K562 (cell line): Measurements from ENCODE around the gene TAOK2. TPM values are rescaled to one million over a fixed set of nuclear protein-coding genes. Genes with fewer than 3 reads are reported as not detected.

Experiments
- ATAC-seq: fragments of 200-7000 bp; cut with Tn5 transposase; 3 replicates; pipeline ENCODE4 v1.9.1; 2020; ENCODE audit warnings: moderate library complexity
- BruUV-seq: library from RNA; stranded (reverse); fragments of 400-500 nt; replicated peaks from 2 replicates; lab custom pipeline; 2021; lab: Mats Ljungman, UMichigan
- CTCF ChIA-PET: fragments of 300-600 bp; formaldehyde crosslinking; extraction: SDS; loops from one replicate; lab custom pipeline; 2021; ENCODE audit warnings: low intra/inter-chr PET ratio; lab: Yijun Ruan, JAX
- POLR2A ChIA-PET: fragments of 300-600, 350-650 bp; sonication (Branson Sonifier 250); formaldehyde crosslinking; extraction: SDS; loops from one replicate; lab custom pipeline; 2021; ENCODE audit warnings: antibody characterized with exemption, inconsistent platforms; lab: Yijun Ruan, JAX
- DNase-seq, 4 experiments: peaks; one replicate each; pipeline versions ENCODE4 v3.0.0 to v3.0.0-alpha.2; 2011 to 2018; ENCODE audit warnings: low spot score in 3 of 4, mixed read lengths in 3 of 4; ENCODE audit errors: extremely low read depth in 1 of 4
- FAIRE-seq: peaks from 2 replicates; lab custom pipeline; 2011; peaks lifted over from hg19 to GRCh38; lab: Jason Lieb, UNC
- H2AFZ ChIP-seq: 2 replicates; pipeline ENCODE4 v1.6.0; 2011; ENCODE audit warnings: low read depth, low read length, control low read depth, inconsistent platforms
- H3K27ac ChIP-seq: fragments of 200-600 bp; 3 replicates; pipeline ENCODE4 v1.8.0; 2011; ENCODE audit warnings: low read depth, mild to moderate bottlenecking, control low read depth, inconsistent platforms, low read length, moderate library complexity, mixed read lengths; ENCODE audit errors: extremely low read depth
- H3K27me3 ChIP-seq, 2 experiments: fragments of 300-600 bp in 1 of 2; 2 replicates in 1 of 2; 3 replicates in 1 of 2; pipeline versions ENCODE4 v1.6.0 to v1.8.0; 2011; ENCODE audit warnings: inconsistent platforms in 2 of 2, low read length in 2 of 2, mild to moderate bottlenecking in 1 of 2, mixed read lengths in 1 of 2, moderate library complexity in 1 of 2; ENCODE audit not compliant: control insufficient read depth in 2 of 2, insufficient read depth in 2 of 2
- H3K36me3 ChIP-seq: fragments of 300-600 bp; 3 replicates; pipeline ENCODE4 v1.8.0; 2011; ENCODE audit warnings: mild to moderate bottlenecking, low read length, inconsistent platforms; ENCODE audit not compliant: control insufficient read depth, insufficient read depth
- H3K4me1 ChIP-seq, 2 experiments: fragments of 200-600 bp in 1 of 2; replicated peaks in 1 of 2; 2 replicates in 1 of 2; 3 replicates in 1 of 2; pipeline versions ENCODE4 v1.5.1 to v1.8.0; 2011; ENCODE audit warnings: inconsistent platforms in 2 of 2, low read length in 2 of 2, mild to moderate bottlenecking in 1 of 2, mixed read lengths in 1 of 2, moderate library complexity in 1 of 2; ENCODE audit not compliant: control insufficient read depth in 2 of 2, insufficient read depth in 2 of 2
- H3K4me2 ChIP-seq: 2 replicates; pipeline ENCODE4 v1.6.1; 2011; ENCODE audit warnings: low read length, control low read depth, inconsistent platforms, mixed read lengths; ENCODE audit not compliant: insufficient read depth
- H3K4me3 ChIP-seq: fragments of 200-600 bp; sonication (generic), shearing (Covaris generic); 2 replicates; pipeline ENCODE4 v1.5.1; 2016; ENCODE audit warnings: control low read depth, inconsistent platforms
- H3K79me2 ChIP-seq: fragments of 200-600 bp; 3 replicates; pipeline ENCODE4 v1.8.0; 2011; ENCODE audit warnings: low read length, inconsistent platforms; ENCODE audit not compliant: control insufficient read depth, insufficient read depth
- H3K9ac ChIP-seq, 2 experiments: 2 replicates each; pipeline versions ENCODE4 v1.6.0 to v1.6.1; 2011; ENCODE audit warnings: low read depth in 2 of 2, low read length in 2 of 2, control low read depth in 1 of 2, inconsistent platforms in 1 of 2, mild to moderate bottlenecking in 1 of 2, mixed read lengths in 1 of 2; ENCODE audit not compliant: insufficient read depth in 1 of 2
- H3K9me1 ChIP-seq: one replicate; pipeline ENCODE4 v1.6.0; 2011; ENCODE audit warnings: inconsistent platforms, mild to moderate bottlenecking, low read length, moderate library complexity; ENCODE audit not compliant: control insufficient read depth, insufficient read depth
- H3K9me3 ChIP-seq: replicated peaks from 2 replicates; pipeline ENCODE4 v1.5.1; 2011; ENCODE audit warnings: low read depth, low read length, inconsistent platforms; ENCODE audit not compliant: control insufficient read depth, insufficient read depth
- H4K20me1 ChIP-seq: replicated peaks from 2 replicates; pipeline ENCODE4 v1.6.1; 2011; ENCODE audit warnings: low read length, inconsistent platforms, mixed read lengths; ENCODE audit not compliant: control insufficient read depth, insufficient read depth
- POLR2G ChIP-seq: fragments of 200-400 bp; formaldehyde crosslinking; IDR thresholded peaks from 2 replicates; pipeline ENCODE4 v1.6.1; 2017; ENCODE audit warnings: low read depth, mild to moderate bottlenecking, antibody characterized with exemption, low read length, moderate library complexity
- ZC3H11A ChIP-seq: IDR thresholded peaks from 2 replicates; pipeline ENCODE4 v1.6.1; 2012; ENCODE audit warnings: low read depth, low read length, improper control_type of control experiment
- WGBS: fragments of 100-300 bp; shearing (Covaris generic); methylation state at CpG from one replicate; pipeline ENCODE4 v1.1.6; 2016; ENCODE audit warnings: low coverage, mixed read lengths; ENCODE audit not compliant: insufficient coverage; ENCODE audit errors: missing lambda C conversion rate; 5-methylcytosine and 5-hydroxymethylcytosine counted together
- in situ Hi-C: fragments of 300-500 bp; cut with MboI; formaldehyde crosslinking; loops from 4 replicates; pipeline ENCODE4 v1.15.0; 2018; ENCODE audit warnings: inconsistent platforms, mixed read lengths
- intact Hi-C: fragments of 100-400 bp; cut with micrococcal nuclease; formaldehyde crosslinking; loops from 2 replicates; pipeline ENCODE4 v1.14.2; 2022
- polyA plus RNA-seq, 8 experiments: library from polyadenylated mRNA; depleted of rRNA in 4 of 8; stranded (reverse) in 5 of 8; unstranded in 3 of 8; fragments of >200 nt; fragmentation: Nextera tagmentation in 2 of 8; fragmentation: Illumina TruSeq in 1 of 8; extraction: Ambion mirVana in 2 of 8; extraction: Trizol in 1 of 8; gene quantifications; 2 replicates each; pipeline versions ENCODE4 v1.2.1 to v1.2.3, GENCODE V29; 2011 to 2014; ENCODE audit warnings: inconsistent platforms in 1 of 8, missing spikeins in 1 of 8
- total RNA-seq, 7 experiments: library from RNA; depleted of rRNA in 6 of 7; stranded (reverse); fragments of >200 nt in 6 of 7; fragmentation: Illumina TruSeq in 2 of 7; extraction: Trizol in 2 of 7; gene quantifications; 2 replicates each; pipeline versions ENCODE4 v1.2.1 to v1.2.3, GENCODE V29; 2011 to 2021; ENCODE audit warnings: low replicate concordance in 1 of 7
- TF ChIP-seq, protein P1 (sequence below): sonication (generic); formaldehyde crosslinking; IDR thresholded peaks from 2 replicates; pipeline ENCODE4 v1.8.1; 2023; ENCODE audit warnings: mild to moderate bottlenecking, missing genetic modification reagents
- TF ChIP-seq, protein P2 (sequence below): sonication (generic); IDR thresholded peaks from 2 replicates; pipeline ENCODE4 v1.6.1; 2016

Gene TAOK2
- total and polyA plus RNA-seq, 9 of the 15 experiments (the other 6 are each of a cell fraction or from before 2014, with no cell fraction given) = 0.10 to 41.8 (median 13.7) TPM

DNA sequence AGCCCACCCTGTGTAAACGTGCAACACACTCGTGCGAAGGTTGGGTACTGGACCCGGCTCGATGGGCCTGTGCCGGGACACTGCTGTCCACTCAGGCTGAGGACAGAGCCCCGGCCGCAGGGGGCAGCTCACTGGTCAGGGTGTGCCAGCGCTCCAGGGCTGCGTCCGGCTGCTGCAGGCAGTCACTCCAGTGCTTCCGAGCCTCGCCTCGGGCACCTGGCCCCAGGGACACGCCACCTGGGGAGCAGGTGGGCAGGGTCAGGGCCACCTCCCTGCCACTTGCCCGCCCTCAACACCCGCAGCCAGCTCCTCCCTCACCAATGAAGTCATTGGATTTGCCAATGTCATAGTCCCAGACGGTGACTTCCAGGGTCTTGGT, 32.4 kb downstream of the TAOK2 start:
- H3K27me3 ChIP-seq = peaks cover 0 to 9% of the 10 kb centered on the region in 2 experiments; a peak in 3 of 5 replicates
- H3K4me1 ChIP-seq = peaks cover 0 to 68% of the 10 kb centered on the region in 2 experiments; a peak in 2 of 5 replicates
- H3K27ac ChIP-seq = no peak overlapping the region
- no peak for ATAC-seq
- no peak overlapping the region for H3K4me3 ChIP-seq
- FAIRE-seq = no peak
- DNase-seq = no peak
- no peaks in the 10 kb centered on the region for H3K9me3 ChIP-seq
- no peak overlapping the region; a peak in 1 of 4 replicates for H3K9ac ChIP-seq
- no peaks in the 10 kb centered on the region for H3K9me1 ChIP-seq
- intact Hi-C loops (loop anchor here (5.0 kb wide), 1 partner anchor 144 kb away; the partner anchor contains the start of gene CDIPT), in situ Hi-C loops (no loop called here)
- peaks cover 5% of the 10 kb centered on the region; the same call in 1 of the 2 replicates for H4K20me1 ChIP-seq
- H3K79me2 ChIP-seq = no peaks in the 10 kb centered on the region
- TF ChIP-seq POLR2G (peak; percentile 47), ZC3H11A (no peak)
- TF ChIP-seq, protein P1, sequence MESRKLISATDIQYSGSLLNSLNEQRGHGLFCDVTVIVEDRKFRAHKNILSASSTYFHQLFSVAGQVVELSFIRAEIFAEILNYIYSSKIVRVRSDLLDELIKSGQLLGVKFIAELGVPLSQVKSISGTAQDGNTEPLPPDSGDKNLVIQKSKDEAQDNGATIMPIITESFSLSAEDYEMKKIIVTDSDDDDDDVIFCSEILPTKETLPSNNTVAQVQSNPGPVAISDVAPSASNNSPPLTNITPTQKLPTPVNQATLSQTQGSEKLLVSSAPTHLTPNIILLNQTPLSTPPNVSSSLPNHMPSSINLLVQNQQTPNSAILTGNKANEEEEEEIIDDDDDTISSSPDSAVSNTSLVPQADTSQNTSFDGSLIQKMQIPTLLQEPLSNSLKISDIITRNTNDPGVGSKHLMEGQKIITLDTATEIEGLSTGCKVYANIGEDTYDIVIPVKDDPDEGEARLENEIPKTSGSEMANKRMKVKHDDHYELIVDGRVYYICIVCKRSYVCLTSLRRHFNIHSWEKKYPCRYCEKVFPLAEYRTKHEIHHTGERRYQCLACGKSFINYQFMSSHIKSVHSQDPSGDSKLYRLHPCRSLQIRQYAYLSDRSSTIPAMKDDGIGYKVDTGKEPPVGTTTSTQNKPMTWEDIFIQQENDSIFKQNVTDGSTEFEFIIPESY (CRISPR knock-in tag) = no peak
- TF ChIP-seq, protein P2, sequence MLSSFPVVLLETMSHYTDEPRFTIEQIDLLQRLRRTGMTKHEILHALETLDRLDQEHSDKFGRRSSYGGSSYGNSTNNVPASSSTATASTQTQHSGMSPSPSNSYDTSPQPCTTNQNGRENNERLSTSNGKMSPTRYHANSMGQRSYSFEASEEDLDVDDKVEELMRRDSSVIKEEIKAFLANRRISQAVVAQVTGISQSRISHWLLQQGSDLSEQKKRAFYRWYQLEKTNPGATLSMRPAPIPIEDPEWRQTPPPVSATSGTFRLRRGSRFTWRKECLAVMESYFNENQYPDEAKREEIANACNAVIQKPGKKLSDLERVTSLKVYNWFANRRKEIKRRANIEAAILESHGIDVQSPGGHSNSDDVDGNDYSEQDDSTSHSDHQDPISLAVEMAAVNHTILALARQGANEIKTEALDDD = no peak
- TF ChIP-seq, all 486 proteins: peak for 1
- 88% methylated on average over 14 of the region's 18 CpGs for WGBS
- Histone ChIP-seq H3K4me2 (no peak overlapping the region), H2AFZ (no peak overlapping the region), H3K36me3 (peaks cover 12% of the 10 kb centered on the region; the same call in 1 of the 3 replicates)
- ChIA-PET POLR2A (interaction anchor here (1.0 to 1.1 kb wide), 2 partner anchors 13 to 15 kb away, joined by 5 to 6 read pairs; no protein-coding TSS in a partner anchor), CTCF (interaction anchor here (0.7 kb wide), 1 partner anchor 305 kb away, joined by 3 read pairs; no protein-coding TSS in a partner anchor)
- no TSS peak for BruUV-seq
